ENCODE measurements around the gene CGRRF1.

DNA sequence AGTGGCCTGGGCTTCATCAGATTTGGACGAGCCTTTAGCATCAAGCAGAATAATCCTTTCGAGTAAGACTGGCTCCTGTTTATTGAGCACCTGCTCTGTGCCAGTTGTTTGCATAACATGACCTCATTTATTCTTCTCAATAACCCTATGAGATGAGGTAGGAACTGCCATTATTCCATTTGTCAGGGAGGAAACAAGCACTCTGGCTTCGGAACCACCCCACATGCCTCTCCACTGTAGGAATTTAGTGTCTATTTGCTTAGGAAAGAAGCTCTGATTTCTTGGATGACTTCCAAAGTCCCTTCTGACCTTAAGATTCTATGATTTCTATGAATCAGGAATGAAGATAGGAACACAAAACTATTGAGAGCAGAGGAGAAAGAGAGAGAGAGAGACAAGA lies 68.3 kb downstream of the CGRRF1 start:
- no peak for TF ChIP-seq CTCF (IDR thresholded peaks at IDR 0.05; ENCODE audit: low read depth, low read length)
- no peak for TF ChIP-seq EZH2phosphoT487 (IDR thresholded peaks at IDR 0.05; ENCODE audit: low read depth)

All from OCI-LY3 (cell line).